ENCODE results near the gene CELSR1.

CELSR1 gene

GRCh38 chr22:46439111-46439510 is 98.3 kb downstream of the CELSR1 start:
- H3K9me3 Mint-ChIP-seq (ENCODE audit: low read depth) = no peaks in the 10 kb centered on the region
- H3K4me1 Mint-ChIP-seq (ENCODE audit: low read depth) = no peaks in the 10 kb centered on the region
- H3K36me3 Mint-ChIP-seq = no peaks in the 10 kb centered on the region
- no peak overlapping the region for H3K4me3 Mint-ChIP-seq
- H3K27ac Mint-ChIP-seq = no peak overlapping the region
- H3K27me3 Mint-ChIP-seq = no peaks in the 10 kb centered on the region

DNA sequence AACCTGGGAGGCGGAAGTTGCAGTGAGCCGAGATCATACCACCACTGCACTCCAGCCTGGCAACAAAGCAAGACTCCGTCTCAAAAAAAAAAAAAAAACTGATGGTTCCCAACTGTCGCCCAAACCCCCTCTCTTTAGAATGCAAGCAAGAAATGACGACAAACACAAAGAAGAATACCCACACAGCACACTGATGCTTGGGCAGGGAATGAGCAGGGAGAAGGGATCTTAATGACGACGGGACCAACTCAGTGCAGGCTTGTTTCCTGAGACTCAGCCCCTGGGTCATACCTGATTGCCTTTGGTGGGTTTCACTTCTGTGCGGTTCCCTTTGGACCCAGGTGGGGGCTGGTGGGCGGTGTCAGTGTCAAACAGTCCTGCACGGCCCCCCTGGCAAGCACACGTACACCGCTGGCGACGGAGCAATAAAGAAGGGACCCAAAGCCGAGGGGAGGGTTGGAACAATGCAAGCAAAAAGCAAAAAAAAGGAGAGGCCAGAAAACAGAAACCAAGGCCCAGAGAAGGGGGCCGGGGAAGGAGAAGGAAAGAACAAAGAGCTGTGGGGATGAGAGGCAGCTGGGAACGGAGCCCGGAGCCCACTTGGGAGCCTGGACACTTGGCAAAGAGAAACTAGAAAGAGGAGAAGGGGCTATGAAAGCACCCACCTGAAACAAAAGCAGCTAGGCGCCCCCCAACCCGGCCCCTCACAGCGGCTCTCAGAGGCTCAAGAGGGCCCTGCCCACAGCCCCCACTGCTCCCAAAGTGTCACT is 99.6 kb downstream of the CELSR1 start:
- peaks cover 4% of the 10 kb centered on the region for H3K4me1 Mint-ChIP-seq (ENCODE audit: low read depth)

DNA sequence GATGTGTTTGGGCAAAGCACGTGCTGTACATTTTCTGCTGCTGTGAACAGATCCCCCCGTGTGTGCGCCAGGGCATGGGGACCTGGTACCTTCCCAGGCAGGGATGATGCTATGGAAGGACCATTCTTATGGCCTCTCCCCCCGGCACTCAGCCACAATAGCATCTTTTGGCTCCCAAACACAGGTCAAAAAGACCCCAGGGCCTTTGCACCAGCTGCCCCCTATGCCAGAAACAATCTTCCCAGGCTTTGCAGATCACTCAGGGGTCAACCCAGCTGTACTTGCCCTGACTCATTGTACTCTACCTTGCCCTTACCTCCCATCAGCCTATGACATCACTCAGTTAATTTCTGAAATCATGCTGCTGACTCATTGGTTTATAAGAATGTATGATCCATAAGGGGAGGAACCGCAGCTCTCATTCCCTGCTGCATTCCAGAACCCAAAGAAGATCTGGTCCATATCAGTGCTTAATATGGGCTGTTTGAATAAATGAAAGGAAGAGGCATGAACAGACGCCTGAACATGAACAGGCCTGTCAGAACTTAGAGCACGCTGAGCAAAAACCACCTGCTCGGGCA is 100.7 kb downstream of the CELSR1 start:
- Mint-ChIP-seq H3K36me3 (peaks cover 2% of the 10 kb centered on the region), H3K27ac (no peak overlapping the region), H3K4me1 (ENCODE audit: low read depth) (peaks cover 14% of the 10 kb centered on the region), H3K9me3 (ENCODE audit: low read depth) (no peaks in the 10 kb centered on the region), H3K27me3 (no peaks in the 10 kb centered on the region), H3K4me3 (no peak overlapping the region)

More for the DNA sequence above, 99.6 kb downstream of the CELSR1 start:
- Mint-ChIP-seq H3K27me3 (no peaks in the 10 kb centered on the region), H3K36me3 (no peaks in the 10 kb centered on the region), H3K27ac (no peak overlapping the region), H3K9me3 (ENCODE audit: low read depth) (no peaks in the 10 kb centered on the region), H3K4me3 (no peak overlapping the region)

GRCh38 chr22:46433318-46433717 is 104.1 kb downstream of the CELSR1 start:
- Mint-ChIP-seq H3K36me3 (peaks cover 2% of the 10 kb centered on the region), H3K9me3 (ENCODE audit: low read depth) (no peaks in the 10 kb centered on the region), H3K4me3 (peak overlapping the region; percentile 37), H3K27ac (no peak overlapping the region), H3K4me1 (ENCODE audit: low read depth) (peaks cover 15% of the 10 kb centered on the region), H3K27me3 (no peaks in the 10 kb centered on the region)

- Mint-ChIP-seq H3K36me3 (peaks cover 2% of the 10 kb centered on the region), H3K4me1 (ENCODE audit: low read depth) (peaks cover 15% of the 10 kb centered on the region), H3K27me3 (no peaks in the 10 kb centered on the region), H3K9me3 (ENCODE audit: low read depth) (no peaks in the 10 kb centered on the region), H3K4me3 (peak overlapping the region; percentile 88), H3K27ac (peak overlapping the region; percentile 95)
Observed at GRCh38 chr22:46432164-46433068, 105.0 kb downstream of the CELSR1 start.

DNA sequence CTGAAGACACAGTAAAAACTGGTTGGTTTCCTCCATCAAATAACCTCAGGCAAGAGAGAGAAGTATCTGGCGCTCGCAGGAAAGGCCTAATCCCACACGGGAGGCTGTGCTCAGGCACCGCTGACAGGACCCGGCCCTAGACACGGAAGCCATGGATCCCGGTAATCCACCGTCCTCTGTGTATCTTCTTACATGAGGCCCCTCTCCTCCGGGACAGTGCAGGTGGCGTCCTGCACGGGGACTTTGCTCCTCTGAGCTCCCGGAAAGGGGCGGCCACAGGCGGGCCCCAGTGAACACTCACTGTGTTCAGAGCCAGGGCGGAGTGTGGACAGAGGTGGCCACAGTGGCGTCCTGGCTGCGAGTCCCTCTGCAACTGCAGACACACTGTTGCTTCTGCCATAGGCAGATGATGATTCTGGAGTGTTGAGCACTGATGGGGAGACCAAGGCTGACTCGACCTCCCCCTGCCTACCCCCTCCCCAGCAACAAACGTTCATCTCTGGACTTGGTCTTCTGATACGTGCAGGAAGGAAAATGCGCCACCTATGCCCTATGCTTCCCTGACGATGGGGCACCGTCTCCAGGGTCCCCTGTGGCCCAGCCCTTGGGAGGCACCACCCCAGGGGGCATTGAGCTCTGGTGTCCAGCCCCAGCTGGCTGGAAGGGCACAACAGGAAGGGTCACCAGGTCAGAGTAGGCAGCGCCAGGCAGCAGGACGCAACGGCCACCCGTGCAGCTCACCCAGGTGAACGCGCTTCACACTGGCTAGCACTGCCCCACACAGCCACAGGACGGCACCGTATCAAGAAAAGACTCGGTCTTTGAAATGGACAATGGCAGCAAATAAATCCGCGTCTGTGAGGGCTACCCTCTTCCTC is 106.2 kb downstream of the CELSR1 start:
- H3K4me1 Mint-ChIP-seq (ENCODE audit: low read depth) = peaks cover 20% of the 10 kb centered on the region
- no peaks in the 10 kb centered on the region for H3K27me3 Mint-ChIP-seq
- peaks cover 2% of the 10 kb centered on the region for H3K36me3 Mint-ChIP-seq
- peak overlapping the region; percentile 34 for H3K27ac Mint-ChIP-seq
- H3K4me3 Mint-ChIP-seq = peak overlapping the region; percentile 88
- peaks cover under 1% of the 10 kb centered on the region for H3K9me3 Mint-ChIP-seq (ENCODE audit: low read depth)

GRCh38 chr22:46429325-46429853 is 108.0 kb downstream of the CELSR1 start:
- H3K4me1 Mint-ChIP-seq (ENCODE audit: low read depth) = peaks cover 29% of the 10 kb centered on the region
- H3K9me3 Mint-ChIP-seq (ENCODE audit: low read depth) = peaks cover 12% of the 10 kb centered on the region
- H3K36me3 Mint-ChIP-seq = peaks cover 5% of the 10 kb centered on the region
- no peaks in the 10 kb centered on the region for H3K27me3 Mint-ChIP-seq
- H3K27ac Mint-ChIP-seq = no peak overlapping the region
- H3K4me3 Mint-ChIP-seq = no peak overlapping the region

DNA sequence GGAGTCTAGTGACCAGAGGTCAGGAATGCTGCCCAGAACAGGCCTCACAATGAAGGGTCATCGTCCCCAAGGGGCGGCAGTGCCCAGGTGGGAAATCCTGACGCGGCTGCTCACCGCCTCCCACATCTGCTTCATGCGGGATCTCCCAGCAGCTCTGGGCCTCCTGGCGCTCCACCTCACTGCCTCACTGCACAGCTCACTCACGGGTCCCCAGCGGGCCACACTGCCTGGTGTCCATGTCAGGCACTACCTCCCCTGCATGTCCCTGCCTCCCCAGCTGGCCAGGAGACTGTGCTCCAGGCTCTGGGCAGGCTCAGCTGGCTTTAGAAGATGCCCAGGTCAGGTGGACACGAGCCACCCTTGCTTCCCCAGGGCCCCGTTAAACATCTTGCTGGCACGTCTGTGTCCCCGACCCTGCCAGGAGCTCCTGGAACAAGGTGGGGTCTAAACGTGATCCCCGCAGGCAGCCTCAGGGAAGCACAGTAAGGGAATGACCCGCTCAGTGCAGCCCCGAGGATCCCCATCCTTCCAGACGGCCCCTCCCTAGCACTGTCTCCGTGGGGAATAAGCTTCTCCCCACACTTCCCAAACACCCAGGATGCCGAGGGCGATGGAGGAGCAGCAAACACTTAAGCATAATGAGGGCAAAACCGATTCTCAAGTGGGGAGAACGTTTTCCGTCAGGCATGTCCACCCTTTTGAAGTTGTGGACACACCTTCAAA is 108.7 kb downstream of the CELSR1 start:
- Mint-ChIP-seq H3K4me1 (ENCODE audit: low read depth) (peaks cover 26% of the 10 kb centered on the region), H3K9me3 (ENCODE audit: low read depth) (peaks cover 12% of the 10 kb centered on the region), H3K4me3 (no peak overlapping the region), H3K27ac (no peak overlapping the region), H3K36me3 (peaks cover 5% of the 10 kb centered on the region), H3K27me3 (no peaks in the 10 kb centered on the region)

DNA sequence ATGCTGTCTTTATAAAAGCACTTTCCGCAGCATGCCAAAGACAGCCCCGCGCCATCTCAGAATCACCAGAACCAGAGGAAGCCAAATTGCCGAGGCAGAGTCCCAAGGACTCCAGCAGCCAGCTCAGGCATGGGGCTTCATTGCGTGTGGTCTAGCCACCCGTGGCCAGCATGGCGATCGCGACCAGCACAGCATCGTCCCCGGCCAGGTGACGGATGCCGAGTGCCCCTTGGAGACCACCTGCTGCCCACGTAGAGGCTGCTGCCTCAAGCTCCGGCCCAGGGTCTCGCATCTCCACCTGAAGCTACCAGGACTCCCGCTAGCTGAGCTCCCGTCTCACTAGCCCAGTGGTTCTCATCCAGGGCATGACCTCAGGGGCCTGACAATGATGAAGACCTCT is 109.2 kb downstream of the CELSR1 start:
- Mint-ChIP-seq H3K27ac (no peak overlapping the region), H3K9me3 (ENCODE audit: low read depth) (peaks cover 12% of the 10 kb centered on the region), H3K36me3 (peaks cover 5% of the 10 kb centered on the region), H3K4me3 (no peak overlapping the region), H3K4me1 (ENCODE audit: low read depth) (peaks cover 25% of the 10 kb centered on the region), H3K27me3 (no peaks in the 10 kb centered on the region)

DNA sequence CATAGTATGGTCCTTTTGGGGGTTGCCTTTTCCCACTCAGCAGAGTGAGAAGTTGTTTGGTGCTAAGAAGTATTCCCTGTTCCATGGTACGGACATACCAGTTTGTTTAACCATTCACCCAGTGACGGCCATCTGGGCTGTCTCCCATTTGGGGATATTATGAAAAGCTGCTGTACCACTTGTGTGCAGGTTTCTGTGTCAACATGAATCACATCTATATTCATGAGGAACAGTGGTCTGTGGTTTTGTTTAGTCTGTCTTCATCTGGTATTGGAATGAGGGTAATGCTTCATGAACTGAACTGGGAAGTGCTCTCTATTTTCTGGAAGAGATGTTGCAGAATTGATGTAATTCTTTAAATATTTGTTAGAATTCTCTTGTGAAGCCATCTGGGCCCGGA is 112.4 kb downstream of the CELSR1 start:
- Mint-ChIP-seq H3K9me3 (ENCODE audit: low read depth) (peaks cover 12% of the 10 kb centered on the region), H3K4me1 (ENCODE audit: low read depth) (peaks cover 14% of the 10 kb centered on the region), H3K27me3 (no peaks in the 10 kb centered on the region), H3K4me3 (no peak overlapping the region), H3K27ac (no peak overlapping the region), H3K36me3 (peaks cover 3% of the 10 kb centered on the region)

DNA sequence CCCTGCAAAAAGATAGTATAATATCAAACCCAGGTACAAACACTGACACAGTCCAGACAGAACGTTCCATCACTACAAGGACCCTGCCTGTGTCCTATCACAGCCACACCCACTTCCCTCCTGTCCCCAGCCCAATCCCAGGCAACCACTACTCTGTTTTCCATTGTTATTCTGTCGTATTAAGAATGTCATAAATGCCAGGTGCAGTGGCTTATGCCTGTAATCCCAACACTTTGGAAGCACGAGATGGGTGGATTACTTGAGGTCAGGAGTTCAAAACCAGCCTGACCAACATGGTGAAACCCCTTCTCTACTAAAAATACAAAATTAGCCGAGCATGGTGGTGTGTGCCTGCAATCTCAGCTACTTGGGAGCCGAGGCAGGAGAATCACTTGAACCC is 112.9 kb downstream of the CELSR1 start:
- peaks cover 3% of the 10 kb centered on the region for H3K36me3 Mint-ChIP-seq
- no peak overlapping the region for H3K27ac Mint-ChIP-seq
- H3K9me3 Mint-ChIP-seq (ENCODE audit: low read depth) = peaks cover 12% of the 10 kb centered on the region
- H3K27me3 Mint-ChIP-seq = no peaks in the 10 kb centered on the region
- H3K4me3 Mint-ChIP-seq = no peak overlapping the region
- H3K4me1 Mint-ChIP-seq (ENCODE audit: low read depth) = peaks cover 14% of the 10 kb centered on the region

- Mint-ChIP-seq H3K9me3 (ENCODE audit: low read depth) (peaks cover 12% of the 10 kb centered on the region), H3K36me3 (peaks cover 3% of the 10 kb centered on the region), H3K27ac (no peak overlapping the region), H3K27me3 (no peaks in the 10 kb centered on the region), H3K4me3 (no peak overlapping the region), H3K4me1 (ENCODE audit: low read depth) (peaks cover 14% of the 10 kb centered on the region)
Observed at GRCh38 chr22:46422896-46423295, 114.5 kb downstream of the CELSR1 start.

DNA sequence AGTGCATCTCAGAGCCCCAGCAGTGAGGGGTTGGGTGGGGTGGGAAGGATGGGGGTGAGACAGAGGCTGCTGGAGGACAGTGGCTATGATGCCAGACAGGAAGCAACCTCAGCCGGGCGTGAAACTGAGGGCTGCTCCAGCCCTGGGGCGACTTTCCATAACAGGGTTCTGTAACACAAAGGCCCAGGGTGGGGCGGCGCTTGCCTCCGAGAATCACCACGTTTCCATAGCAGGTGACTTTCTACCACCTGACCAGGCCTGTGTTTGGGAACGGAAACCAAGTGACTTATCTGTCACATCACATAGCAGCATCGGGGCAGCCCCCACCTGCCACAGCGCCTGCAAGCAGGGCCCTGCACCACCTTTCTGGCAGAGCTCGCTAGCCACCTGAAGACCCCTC is 116.2 kb downstream of the CELSR1 start:
- no peak overlapping the region for H3K4me3 Mint-ChIP-seq
- no peak overlapping the region for H3K27ac Mint-ChIP-seq
- peaks cover 12% of the 10 kb centered on the region for H3K9me3 Mint-ChIP-seq (ENCODE audit: low read depth)
- peaks cover 3% of the 10 kb centered on the region for H3K36me3 Mint-ChIP-seq
- peaks cover 9% of the 10 kb centered on the region for H3K4me1 Mint-ChIP-seq (ENCODE audit: low read depth)
- no peaks in the 10 kb centered on the region for H3K27me3 Mint-ChIP-seq
